GM18873 (cell line): ENCODE data around the gene PLCL2.

Experiments used
- ATAC-seq: cut with Tn5 transposase; IDR thresholded peaks from one replicate; pipeline ENCODE4 v1.9.1; 2021; ENCODE audit warnings: mild to moderate bottlenecking, moderate library complexity, moderate number of reproducible peaks; ENCODE audit not compliant: unreplicated experiment, low FRiP score

PLCL2 gene

DNA sequence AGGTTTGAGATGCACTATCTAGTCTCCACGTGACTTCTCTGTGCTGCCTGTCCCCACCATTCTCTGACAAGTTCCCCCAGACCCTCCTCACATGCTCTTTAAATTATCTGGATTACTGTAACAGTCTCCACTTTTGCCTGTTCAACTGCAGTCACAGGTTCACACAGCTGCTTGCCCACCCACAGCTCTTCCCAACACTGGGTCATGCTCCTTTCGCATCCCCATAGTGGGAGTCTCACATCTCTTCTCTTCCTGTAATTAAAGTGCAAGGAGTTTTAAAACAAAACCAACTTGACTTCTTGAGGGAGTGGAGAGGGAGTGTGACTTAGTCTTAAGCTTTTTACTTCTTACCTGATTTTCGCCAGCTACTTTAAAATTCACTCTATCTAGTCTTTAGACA, 178.8 kb downstream of the PLCL2 start:
- ATAC-seq = no peak

DNA sequence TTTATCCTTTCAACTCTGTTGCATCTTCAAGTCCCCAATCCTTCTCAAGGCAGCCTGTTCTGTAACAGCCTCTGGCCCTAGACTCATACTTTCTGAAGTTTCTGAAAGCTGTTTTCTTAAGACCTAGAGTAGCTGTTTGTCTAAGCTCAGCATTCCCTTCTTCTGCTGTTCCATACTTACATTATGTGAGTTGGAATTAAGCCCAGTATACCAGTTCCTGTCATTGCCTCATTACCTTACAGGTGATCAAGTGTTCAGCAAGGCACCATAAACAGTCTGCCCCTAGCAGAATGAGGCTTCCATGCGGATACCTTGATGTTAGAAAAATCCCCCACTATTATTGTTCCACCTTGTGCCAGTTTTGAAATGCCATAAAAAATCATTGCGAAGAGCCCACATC, 180.6 kb downstream of the PLCL2 start:
- no peak for ATAC-seq

DNA sequence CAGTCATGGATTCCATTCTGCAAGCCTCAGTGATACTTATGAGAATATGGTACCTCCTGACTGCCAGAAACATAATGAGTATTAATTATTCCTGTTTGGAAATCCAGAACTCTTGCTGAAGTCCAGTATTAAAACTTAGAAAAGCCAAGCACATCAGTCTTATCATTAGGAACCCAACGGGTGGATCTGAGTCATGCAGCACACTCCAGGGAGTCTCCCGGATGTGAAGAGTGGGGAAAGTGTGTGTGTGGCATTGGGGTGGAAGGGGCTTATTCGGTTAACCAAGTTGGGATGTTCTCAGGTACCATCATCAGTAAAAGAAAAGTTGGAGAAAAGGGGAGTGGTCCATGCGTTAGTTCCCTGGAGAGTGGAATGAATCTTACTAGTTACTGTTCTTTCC, 181.1 kb downstream of the PLCL2 start:
- ATAC-seq = no peak

DNA sequence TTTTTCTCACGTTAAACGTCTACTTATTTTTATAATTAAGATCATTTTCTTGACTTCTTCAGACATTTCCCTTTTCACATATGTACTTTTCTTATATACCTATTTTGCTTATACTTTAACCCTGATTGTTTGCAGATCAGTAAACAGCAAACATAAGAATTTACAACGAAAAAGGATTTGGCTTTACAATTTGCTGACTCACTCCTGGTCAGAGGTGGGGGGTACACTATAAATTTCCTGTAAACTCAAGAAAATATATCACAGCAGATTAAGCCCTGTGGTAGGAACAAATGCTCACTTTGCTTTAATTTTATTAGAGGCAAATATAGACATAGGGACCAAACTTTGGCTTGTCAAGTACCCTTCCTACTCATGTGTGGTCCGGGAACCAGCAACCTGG, 185.0 kb downstream of the PLCL2 start:
- ATAC-seq = no peak

DNA sequence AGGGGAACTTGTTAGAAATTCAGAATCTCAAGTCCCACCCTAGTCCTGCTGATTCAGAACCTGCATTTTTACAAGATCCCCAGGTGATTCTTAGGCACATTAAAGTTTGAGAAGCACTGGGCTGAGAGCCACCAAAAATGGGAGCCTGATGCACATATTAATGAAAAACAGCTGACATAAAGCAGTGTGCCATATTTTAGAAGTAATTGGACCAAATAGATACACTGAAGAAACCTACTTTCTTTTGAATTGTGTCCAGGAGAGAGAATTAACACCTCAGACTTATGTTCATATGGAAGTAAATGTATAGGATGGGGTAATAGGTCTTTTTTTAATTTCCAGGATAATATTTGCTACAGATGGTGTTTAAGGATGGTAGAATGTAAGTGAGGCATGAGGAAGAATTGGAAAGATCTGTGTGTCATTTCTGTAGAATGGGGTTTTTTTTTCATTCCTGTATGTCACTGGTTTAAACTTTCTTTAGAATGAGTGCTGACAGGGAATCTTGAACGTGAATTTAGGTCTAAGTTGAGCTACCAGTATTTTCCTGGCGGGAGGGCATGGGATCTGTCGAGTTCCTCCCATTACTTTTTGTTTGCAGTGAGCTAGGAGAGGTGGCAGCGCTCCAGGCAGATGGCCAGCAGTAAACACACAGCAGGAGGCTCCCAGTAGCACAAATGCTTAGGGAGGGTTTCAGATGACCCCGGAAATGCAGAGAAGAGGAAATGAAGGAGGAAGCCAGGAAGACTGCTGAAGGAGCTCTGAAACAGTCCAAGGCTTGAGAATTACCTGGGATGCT, 185.6 kb downstream of the PLCL2 start:
- ATAC-seq = no peak

DNA sequence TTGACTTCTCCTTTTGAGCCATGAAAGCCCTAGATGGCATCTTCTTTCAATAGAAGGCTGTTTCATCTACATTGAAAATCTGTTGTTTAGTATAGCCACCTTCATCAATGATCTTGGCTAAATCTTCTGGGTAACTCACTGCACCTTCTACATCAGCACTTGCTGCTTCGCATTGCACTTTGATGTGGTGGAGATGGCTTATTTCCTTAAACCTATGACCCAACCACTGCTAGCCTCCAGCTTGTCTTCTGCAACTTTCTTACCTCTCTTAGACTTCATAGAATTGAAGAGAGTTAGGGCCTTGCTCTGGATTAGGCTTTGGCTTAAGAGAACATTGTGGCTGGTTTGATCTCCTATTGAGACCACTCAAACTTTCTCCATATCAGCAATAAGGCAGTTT, 189.8 kb downstream of the PLCL2 start:
- no peak for ATAC-seq

DNA sequence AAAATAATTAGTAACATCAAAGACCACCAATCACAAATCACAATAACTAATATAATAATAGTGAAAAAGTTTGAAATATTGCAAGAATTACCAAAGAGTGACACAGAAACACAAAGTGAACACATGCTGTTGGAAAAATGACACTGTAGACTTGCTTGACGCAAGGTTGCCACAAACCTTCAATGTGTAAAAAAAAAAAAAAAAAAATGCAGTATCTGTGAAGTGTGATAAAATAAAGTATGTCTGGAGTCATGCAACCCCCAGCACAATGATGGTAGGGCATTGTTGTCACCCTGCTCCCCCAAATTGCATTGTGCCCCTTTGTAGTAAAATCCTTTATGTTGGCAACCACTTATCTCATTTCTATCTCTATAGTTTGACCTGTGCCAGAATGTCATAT, 190.6 kb downstream of the PLCL2 start:
- no peak for ATAC-seq

DNA sequence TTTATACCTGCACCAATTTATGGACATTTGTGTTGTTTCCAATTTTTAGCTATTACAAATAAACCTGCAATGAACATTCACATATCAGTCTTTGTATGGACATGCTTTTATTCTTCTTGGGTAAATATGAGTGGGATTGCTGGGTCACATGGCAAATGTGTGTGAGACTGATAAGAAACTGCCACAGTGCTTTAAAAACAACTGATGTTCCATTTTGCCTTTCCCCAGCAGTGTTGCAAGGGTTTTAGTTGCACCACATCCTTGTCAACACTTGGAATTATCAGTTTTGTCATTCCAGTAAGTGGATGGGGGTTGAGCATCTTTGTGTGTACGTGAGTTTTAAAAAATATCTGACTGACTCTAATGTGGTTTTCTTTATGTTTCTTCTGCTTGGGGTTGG, 191.2 kb downstream of the PLCL2 start:
- ATAC-seq = no peak

DNA sequence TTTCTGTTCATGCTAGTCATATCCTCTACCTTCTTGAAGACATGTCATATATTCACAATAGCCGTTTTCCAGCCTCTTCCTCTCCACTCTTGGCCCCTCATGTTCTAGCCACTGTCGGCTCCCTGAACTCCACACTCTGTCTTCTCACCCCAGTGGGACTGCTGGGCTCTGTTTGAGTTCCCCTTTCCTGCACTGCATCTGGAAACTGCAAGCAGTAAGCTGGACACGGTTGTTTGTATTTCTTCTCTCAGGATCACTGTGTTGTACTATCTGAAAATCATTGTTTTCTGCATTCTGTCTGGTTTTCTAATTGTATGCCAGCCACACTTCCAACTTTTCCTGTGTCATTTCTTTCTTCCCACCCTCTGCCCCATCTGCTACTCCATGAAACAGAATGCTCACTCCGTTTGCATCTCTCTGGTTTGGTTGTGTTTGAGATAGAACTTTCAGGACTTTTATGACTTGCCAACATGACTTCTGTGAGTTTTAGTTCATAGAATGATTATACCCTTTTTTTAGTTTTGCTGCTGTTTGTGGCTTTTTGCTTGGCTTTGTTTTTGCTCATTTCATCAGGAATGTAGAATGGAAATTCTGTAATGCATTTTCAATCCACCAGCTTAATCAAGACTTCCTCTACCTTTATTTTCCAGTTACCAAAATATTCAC, 192.3 kb downstream of the PLCL2 start:
- ATAC-seq = no peak

DNA sequence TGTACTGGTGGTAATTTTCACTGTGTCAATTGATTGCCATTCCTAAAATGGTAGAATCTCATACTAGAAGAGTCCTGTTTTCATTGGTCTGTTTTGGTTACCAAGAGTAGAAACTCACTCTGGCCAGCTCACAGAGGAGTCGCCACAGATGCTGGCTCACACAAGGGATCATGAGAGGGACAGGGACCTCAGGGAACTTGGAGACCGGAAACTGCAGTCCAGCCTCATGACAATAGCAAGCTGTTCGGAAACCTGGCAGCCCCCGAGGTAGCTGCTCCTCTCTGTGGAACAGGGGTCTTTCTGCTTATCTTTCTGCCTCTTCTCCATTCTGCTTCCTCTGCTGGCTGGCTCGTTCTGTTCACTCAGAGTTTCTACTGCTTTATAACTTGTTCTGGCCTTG, 192.9 kb downstream of the PLCL2 start:
- no peak for ATAC-seq

DNA sequence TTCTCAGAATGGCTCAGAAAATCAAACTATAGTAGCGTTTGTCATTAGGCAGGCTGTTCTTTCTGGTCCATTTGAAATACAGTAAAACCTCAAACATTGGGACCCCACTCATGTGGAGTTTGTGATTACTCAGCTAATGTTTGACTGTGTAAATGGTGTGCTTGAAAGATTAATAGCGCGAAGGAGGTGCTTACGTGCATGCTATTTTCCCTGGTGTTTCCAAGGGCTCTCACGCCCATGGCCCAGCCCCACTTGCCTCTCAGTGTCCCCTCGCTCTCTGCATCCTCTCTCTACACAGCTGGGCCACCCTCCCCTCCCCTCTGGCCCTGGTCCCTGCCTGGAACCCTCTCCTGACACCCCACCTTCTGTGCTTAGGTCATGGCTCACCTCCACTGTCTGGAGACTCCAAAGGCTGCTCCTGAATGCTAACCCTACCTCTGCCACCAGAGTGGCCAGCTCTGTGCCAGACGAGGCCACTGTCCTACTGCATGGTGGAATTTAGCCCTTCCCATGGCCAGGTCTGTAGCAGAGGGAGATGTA, 194.2 kb downstream of the PLCL2 start:
- no peak for ATAC-seq

DNA sequence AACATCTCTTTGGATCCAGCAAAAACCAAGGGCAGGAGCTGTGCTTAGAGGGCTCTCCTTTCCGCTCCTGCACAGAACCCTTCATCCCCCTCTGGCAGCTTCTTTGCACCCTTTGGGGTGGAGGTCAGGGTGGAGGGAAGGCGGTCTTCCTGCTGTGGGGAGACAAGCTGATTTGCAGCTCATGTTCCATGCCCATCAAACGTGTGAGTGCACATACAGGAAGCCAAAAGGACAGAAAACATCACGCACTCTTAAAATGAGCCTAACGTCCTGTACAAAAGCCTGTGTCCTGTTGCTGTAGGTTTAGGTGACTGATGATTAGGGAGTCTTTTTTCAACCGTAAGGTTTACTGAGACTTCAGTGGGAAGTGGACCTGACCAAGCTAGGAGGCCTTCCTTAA, 195.2 kb downstream of the PLCL2 start:
- ATAC-seq = no peak

DNA sequence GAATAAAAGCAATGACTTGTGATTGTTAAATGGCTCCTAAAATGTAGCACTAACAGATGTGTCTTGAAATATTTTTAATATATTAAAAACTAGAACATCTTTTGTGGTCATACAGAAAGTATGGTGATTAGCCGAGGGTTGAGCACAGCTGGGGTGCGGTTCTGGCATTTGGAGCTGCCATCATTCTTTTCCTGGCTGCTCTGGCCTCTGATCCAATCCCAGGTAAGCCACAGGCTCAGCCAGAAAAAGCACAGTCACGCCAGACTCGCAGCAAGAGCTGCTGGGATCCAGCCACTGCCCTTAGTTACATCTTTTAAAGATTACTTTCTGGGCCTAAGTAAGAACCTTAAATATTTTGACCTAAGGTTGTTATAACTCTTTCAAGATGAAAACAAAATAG, 196.8 kb downstream of the PLCL2 start:
- no peak for ATAC-seq

DNA sequence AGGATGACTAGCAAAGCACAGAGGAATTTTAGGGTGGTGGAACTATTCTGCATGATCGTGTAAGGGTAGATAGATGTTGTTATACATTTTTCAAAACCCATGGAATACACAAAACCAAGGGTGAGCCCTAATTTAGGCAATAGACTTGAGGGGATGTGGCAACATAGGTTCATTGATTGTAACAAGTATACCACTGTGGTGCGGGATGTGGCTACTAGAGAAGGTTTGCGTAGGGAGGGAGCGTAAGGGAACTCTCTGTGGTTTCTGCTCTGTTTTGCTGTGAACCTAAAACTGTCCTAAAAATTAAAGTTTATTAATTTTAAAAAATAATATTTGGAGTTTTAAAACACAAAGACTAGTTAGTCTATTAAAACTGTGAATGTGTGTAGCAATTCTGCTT, 202.8 kb downstream of the PLCL2 start:
- ATAC-seq = no peak

DNA sequence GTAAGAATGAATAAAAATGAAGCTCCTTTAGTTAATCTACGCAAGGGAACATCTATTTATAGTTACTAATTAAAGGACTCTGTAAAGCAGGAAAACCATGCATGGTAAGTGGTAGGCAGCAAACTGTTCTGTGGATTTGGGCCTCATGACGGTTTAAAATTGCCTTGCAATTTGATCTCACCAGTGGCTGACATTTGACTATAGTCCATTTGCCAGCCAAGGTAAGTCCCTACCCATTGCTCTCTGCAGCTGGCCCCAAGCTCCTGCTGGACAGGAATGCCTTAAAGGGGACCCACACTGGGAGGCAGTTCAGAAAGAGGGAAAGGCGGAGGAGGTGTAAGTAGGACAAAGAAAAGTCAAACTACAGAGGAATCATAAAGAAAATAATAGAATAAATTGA, 203.3 kb downstream of the PLCL2 start:
- no peak for ATAC-seq

DNA sequence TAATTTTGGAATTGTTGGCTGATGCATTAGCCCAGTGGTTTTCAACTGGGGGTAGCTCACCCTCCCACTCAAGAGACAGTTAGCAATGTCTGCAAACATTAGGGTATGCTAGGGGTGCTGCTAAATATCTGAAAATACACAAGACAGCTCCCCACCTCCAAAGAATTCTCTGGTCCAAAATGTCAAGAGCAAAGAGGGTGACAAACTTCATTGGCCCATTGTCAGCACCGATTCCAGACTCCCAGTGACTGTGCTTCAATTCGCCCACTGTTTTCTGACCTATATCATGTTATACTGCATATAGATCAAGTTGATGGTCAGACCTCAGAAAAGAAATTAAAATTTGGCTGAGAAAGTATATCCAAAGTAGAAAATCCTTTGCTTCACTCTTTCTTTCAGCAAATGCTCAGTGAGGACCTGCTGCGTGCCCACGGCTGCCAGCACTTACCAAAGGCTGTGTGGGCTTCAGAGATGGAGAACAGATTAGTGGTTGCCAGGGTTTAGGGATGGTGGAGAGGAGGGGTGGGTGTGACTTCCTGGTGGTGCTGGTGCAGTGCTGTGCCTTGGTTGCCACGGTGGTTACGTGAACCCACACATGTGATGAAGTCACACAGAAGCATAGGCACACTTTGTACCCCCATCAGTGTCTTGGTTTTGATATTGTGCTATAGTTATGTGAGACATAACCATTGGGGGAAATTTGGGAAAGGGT, 204.0 kb downstream of the PLCL2 start:
- no peak for ATAC-seq

DNA sequence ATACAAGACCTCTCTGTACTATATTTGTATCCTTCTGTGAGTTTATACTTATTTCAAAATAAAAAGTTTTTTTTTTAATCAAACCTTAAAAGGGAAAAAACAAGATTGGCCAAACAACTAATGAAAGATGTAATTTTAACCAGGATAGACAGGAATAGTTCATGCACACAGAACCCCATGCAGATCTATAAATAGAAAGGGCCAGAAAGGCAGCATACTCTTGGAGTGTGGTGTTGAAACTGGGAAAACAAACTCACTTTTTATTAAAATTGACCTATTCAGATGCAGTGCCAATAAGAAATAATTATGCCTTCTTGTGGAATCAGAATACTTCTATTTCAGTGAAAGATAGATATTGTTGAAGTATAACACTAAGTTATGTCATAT, 204.6 kb downstream of the PLCL2 start:
- no peak for ATAC-seq

DNA sequence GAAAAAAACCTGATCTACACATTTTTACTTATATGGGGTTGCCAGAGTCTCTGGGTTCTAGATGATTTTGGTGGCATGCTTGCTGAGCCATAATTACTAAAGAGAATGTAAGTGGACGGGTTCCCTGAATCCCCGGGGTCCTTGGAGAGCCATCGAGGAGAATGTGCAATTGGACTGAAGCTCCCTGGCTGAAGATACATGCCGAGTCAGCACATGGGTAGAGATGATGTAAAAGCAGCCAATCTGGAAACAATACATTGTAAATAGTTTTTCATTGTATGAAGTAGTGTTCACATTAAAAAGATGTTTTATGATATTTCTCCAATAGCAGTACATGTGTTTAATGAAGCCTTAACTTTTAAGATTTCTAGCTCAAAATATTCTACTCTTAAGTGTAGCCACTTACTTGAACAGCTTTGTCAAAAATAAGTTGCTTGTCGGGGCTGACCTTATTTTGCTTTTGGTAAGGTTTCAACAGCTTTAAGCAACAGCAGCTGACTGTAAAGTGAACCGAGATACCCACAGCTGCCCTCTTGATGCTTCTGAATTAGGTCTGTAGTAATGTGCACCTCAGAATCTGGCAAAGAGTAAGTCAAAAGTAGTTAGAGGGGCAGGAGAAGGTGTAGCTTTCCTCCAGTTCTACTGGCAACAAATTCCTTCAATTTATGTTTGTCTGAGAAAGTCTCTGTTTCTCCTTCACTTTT, 205.7 kb downstream of the PLCL2 start:
- no peak for ATAC-seq

DNA sequence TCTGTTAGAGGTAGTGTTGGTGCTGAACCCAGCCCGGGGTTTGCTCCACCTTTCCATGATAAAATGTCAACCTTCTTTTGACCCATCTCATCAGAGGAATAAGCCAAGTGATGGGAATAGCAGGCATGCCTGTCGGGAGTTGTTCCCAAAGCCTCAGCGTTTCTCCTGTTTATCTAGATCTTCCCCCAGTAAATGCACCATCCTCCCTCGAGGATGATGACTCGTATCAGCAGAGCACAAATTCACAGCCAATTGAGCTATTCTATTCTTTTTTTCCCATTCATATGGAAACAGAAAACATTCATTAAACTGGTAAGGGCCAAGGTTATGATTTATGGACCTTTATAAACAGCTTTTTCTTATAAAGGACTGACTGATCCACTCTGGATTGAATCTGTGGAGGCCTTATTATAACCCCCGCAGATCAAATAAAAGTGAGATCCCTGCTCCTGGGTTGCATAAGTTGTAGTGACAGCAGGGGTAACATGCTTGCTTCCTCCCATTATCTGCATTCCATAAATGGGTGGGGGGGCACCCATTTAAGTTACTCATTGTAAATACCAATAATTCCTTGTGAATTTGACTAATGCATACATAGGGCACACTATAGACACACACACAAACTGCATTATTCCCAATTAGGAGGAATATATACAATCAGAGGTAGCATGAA, 207.3 kb downstream of the PLCL2 start:
- ATAC-seq = no peak

DNA sequence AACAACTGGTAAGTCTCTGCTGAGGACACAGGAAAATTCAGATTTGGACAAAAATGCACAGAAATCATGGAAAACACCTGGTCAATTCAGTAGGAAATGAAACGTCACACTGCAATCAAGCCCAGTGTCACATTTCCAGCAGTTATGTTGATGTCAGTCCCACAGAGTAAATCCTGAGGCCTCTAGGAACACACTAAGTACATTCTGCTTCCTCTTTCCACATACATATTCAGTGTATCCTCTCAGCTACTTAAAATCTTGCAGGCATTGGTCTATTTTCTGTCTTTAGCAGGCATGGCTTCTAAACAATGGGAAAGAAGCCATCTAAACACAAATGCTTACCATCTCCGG, 207.8 kb downstream of the PLCL2 start:
- ATAC-seq = no peak
